HG03457 (cell line): ENCODE results near the gene LRRD1.
"Not testable (repeated sequence)": the region's sequence is repeated elsewhere in the genome, so short reads cannot be mapped to it uniquely, and the experiment has no call there.

Source experiments
- ATAC-seq: cut with Tn5 transposase; IDR thresholded peaks from one replicate; pipeline ENCODE4 v1.9.1; 2021; ENCODE audit warnings: moderate number of reproducible peaks; ENCODE audit not compliant: unreplicated experiment

LRRD1 gene

GRCh38 chr7:92142791-92143190 lies 36.2 kb downstream of the LRRD1 start:
- ATAC-seq, result not testable (repeated sequence)

GRCh38 chr7:92141161-92141560 lies 37.8 kb downstream of the LRRD1 start:
- ATAC-seq, result no peak

- no peak for ATAC-seq
Measured at GRCh38 chr7:92137557-92137956, 41.4 kb downstream of the LRRD1 start.

GRCh38 chr7:92135052-92135889 lies 43.7 kb downstream of the LRRD1 start:
- no peak for ATAC-seq

GRCh38 chr7:92134271-92135051 lies 44.5 kb downstream of the LRRD1 start, which contains the start of gene CYP51A1:
Gene CYP51A1, minus strand, starts transcription at chr7:92134477. Its CDS starts 113 bp downstream, at chr7:92134364.
- ATAC-seq, result peak; percentile 90

GRCh38 chr7:92133737-92134270 lies 45.1 kb downstream of the LRRD1 start:
- peak; percentile 17 for ATAC-seq

- ATAC-seq, result peak; percentile 18
Measured at GRCh38 chr7:92133133-92133736, 45.7 kb downstream of the LRRD1 start.

GRCh38 chr7:92131764-92132330 lies 47.1 kb downstream of the LRRD1 start:
- no peak for ATAC-seq

GRCh38 chr7:92131093-92131492 lies 47.8 kb downstream of the LRRD1 start:
- ATAC-seq, result no peak

GRCh38 chr7:92121681-92122080 lies 57.3 kb downstream of the LRRD1 start:
- no peak for ATAC-seq

- no peak for ATAC-seq
Measured at GRCh38 chr7:92119213-92119759, 59.7 kb downstream of the LRRD1 start.

- no peak for ATAC-seq
Measured at GRCh38 chr7:92116949-92117348, 62.0 kb downstream of the LRRD1 start.

- no peak for ATAC-seq
Measured at GRCh38 chr7:92115821-92116220, 63.1 kb downstream of the LRRD1 start.

- no peak for ATAC-seq
Measured at GRCh38 chr7:92110857-92111256, 68.1 kb downstream of the LRRD1 start.

GRCh38 chr7:92108821-92109220 lies 70.1 kb downstream of the LRRD1 start:
- no peak for ATAC-seq

- ATAC-seq, result not testable (repeated sequence)
Measured at GRCh38 chr7:92102862-92103261, 76.1 kb downstream of the LRRD1 start.

- no peak for ATAC-seq
Measured at GRCh38 chr7:92100534-92100933, 78.4 kb downstream of the LRRD1 start.

- no peak for ATAC-seq
Measured at GRCh38 chr7:92095380-92095779, 83.6 kb downstream of the LRRD1 start.
